HG03039 (cell line): ENCODE results near the gene PNPLA3.

Experiments
- ATAC-seq: cut with Tn5 transposase; IDR thresholded peaks from one replicate; pipeline ENCODE4 v1.9.1; 2021; ENCODE audit warnings: mild to moderate bottlenecking, moderate library complexity; ENCODE audit not compliant: unreplicated experiment

PNPLA3 gene

DNA sequence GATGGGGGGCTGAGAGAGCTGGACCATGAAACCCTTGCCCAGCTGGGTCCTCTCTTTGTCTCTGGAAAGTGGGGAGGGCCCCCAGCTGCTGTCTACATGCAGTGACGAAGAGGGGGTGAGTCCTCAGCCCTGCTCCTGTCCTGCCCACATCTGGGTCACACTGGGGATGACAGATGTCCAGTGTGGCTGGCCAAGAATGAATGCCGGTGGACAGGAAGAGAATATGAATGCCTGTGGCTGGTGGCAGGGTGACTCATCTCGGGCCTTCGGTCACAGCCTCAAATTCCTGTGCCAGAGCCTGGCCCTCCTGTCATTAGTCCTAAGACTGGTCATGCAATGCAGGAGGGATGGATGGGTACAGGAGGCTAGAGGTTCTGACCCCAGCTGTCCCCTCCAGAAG, 2.2 kb upstream of the PNPLA3 start:
- no peak for ATAC-seq

DNA sequence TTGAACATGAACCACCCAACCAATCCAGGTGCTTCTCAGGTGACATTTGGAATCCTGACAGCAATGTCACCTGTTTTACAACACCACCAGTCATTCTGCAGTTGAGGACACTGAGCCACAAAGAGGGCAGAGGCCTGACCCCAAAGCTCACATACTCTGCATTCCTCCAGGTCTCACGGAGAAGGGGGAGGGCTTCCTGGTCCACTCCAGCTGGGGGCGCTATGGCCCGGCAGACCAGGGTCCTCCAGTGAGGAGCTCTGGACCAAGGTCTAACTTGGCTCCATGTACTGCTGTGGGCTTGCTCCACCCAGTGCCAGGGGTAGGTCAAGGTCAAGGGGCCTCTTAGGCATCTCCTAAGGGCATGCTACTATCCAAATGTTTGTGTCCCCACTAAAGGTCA, 1.5 kb upstream of the PNPLA3 start:
- ATAC-seq: no peak

DNA sequence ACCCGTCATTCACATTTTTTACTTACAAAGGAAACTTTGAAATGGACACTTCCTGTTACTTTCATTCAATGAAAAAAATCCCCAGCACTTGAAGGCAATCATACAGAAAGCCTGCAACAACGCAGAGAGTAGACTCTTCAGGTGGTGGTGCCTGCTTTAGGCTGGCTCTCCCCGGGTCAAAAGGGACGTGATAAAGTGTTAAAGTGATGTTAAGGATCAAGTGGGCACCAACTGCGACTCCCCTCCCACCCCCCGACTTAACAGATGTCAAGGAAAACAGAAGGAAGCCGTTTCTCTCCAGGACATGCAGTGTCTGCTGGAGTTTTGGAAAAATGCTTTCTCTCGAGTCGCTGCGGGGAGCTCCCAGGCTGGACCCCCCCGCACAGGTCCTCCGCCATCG, 414 bp upstream of the PNPLA3 start:
- ATAC-seq: no peak

DNA sequence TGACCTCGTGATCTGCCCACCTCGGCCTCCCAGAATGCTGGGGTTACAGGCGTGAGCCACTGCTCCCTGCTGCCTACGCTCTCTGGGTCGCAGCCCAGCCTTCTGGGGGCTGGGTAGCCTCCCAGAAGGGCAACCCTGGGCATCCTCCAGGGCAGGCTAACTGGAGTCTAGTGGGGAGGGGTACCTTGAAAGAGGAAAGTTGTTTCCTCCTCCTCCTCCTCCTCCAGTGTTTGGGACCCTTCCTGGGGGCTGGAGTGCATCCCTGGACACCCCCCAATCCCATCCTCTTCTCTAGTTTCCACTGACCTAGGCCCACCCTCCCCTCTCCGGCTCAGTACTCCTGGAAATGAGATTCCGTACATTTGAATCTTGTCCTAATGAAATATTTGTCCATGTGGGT, 1.3 kb downstream of the PNPLA3 start:
- ATAC-seq: no peak

DNA sequence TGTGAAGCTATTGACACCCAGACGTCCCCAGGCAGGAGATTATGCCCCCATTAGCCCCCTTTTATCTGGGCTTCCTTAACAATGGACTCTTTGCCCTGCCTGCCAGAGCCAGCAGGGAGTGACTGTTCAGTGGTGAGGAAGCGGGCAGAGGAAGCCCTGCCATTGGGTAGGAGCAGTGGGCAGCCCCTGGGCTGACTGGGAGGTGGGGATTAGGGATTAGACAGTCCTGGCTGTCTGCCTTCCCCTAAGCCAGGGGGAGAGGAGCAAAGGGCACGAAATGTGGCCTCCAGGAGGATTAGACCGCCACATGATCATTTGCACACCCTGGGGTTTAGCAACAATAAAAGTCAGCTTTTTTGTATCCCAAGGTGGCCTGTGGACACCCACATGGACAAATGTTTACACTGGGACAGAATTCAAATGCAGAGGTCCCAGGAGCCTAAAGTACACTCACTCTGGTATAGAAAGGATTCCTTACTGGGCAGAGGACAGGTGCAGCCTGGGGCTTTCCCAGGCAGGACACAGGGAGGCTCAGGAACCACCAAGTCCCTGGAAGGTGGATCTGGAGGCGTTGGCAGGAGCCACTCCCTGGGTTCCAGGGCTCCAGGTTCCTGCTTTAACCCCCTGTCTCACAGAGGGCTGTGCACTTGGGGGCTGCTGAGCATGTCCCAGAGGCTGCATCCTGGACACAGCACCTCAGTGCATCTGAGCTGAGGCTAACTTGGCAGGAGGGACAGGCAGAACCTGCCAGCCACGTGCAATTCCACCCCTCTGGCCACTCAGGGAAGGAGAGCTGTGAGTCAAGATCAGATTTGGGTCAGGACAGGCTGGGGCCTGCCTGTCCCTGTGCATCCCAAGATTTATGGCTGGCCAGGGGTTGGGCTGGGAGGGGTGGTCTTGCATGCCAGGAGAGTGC, 2.1 kb downstream of the PNPLA3 start:
- ATAC-seq: no peak

DNA sequence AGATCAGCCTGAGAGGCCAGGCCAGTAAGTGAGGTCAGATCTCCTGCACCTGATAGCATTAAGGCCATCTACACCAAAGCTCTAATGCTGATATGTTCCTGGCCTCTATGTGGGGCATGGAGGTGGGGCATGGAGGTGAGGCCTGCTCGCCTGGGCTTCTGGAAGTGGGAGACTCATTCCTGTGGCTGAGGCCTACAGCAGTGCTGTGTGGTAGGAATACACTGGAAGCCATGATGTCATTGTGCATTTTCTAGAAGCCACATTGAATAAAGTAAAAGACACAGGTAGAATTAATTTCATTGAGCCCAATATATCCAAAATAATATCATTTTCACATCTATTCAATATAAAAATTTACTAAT, 2.7 kb downstream of the PNPLA3 start:
- no peak for ATAC-seq

DNA sequence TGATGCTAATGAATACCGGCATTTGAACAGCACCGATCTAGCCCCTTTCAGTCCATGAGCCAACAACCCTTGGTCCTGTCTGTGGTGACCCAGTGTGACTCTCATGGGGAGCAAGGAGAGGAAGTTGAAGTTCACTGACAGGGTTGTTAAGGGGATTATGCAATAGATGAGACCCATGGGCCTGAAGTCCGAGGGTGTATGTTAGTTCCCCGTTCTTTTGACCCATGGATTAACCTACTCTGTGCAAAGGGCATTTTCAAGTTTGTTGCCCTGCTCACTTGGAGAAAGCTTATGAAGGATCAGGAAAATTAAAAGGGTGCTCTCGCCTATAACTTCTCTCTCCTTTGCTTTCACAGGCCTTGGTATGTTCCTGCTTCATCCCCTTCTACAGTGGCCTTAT, 4.9 kb downstream of the PNPLA3 start:
- no peak for ATAC-seq

DNA sequence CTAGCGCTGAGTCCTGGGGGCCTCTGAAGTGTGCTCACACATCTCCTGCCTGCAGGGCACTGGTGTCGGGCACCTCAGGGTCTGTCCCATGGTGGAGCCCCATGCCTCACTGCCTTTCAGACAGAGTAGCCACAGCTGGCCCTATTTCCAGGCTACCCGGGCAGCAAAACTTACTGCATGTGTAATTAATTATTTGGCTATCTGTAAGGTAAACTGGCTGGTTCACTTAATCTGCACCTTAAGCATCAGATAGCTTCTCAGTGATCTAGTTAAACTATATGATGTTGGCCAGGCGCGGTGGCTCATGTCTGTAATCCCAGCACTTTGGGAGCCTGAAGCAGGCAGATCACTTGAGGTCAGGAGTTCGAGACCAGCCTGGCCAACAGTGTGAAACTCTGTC, 5.3 kb downstream of the PNPLA3 start:
- no peak for ATAC-seq

DNA sequence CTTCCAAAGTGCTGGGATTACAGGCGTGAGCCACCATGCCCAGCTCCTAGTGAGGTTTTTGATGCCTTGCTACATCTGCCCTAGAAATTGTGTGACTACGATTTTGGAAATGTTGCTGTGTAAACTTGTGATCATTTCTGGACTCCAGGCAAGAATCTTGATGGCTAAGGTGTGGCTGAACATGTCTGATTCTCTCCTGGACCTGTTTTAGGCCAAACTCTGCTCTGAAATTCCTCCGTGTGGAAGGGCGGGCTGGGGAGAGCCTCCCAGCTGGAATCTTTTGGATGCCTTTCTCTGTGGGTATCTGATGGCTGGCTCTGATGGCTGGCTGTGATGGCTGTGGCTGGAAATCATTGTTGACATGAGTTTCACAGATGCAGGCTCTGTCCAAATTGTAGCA, 8.2 kb downstream of the PNPLA3 start:
- no peak for ATAC-seq

DNA sequence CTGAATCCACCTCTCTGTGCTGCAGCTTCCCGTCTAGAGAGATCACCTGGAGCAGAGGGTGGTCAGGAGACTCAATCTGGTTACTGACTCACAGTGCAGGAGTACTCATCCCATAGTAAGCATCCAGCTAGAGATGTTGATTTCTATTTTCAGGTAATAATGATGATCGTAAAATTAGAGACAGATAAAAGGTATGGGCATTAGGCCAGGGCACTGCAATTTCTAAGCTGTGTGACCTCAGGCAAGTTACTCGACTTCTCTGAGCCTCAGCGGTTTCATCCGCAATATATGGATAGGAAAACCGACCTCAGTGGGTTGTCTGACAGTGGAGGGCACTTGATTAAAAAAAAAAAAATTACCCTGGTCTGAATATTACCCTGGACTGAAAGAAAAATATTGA, 17.8 kb downstream of the PNPLA3 start:
- ATAC-seq: no peak

DNA sequence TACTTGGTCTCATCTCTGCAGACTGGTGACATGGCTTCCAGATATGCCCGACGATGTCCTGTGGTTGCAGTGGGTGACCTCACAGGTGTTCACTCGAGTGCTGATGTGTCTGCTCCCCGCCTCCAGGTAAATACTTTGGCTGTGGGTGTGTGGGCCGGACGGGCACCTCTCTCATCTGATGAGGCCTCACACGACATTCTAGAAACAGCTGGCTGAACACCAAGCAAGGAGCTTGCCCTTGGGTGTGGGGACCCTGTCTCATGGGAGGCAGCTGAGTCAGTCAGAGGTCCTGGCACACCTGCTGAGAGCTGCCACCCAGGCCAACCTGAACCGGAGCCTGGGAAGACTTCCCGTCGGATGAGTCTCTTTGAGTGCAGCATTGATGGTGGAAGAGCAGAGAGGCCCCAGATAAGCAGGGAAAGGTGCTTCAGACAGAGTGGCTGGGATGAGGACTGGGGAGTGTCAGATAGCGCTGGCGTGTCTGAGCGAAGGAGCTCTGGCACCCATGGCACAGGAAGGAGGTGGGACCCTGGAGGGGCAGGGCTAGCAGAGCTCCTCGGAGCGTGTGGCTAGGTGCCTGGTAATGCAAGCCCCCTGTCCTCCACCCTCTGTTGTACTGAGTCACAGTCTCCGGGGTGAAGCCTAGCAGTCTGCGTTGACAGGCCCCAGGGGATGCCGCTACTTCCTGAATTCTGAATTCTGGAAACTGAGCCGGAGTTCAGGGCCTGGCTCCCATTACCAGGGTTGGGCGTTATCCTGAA, 21.2 kb downstream of the PNPLA3 start:
- no peak for ATAC-seq

DNA sequence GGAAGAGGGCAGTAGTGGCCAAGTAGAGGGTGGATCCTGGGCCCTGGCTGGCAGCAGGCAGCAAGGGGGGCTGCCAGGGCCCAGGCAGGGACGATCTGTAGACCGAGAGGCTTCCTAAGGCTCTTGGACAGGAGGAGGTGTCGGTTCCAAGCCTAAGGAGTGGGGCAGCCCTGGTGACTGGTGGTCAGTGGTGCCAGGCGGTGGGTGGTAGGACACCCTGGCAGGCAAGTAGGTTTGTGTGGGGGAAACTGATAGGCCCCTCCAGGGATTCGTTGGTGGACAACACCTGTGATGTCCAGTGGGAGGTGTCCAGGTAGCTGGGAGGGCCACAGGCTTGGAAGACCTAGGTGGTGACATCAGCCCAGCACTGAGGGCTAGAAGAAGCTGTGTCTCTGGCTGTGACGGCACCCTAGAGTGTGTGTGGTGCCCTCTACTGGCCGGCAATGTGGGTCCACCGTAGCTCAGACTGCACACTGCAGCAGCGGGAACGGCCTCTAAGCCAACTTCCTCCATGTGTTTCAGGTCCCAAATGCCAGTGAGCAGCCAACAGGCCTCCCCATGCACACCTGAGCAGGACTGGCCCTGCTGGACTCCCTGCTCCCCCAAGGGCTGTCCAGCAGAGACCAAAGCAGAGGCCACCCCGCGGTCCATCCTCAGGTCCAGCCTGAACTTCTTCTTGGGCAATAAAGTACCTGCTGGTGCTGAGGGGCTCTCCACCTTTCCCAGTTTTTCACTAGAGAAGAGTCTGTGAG, 22.2 kb downstream of the PNPLA3 start:
- no peak for ATAC-seq

DNA sequence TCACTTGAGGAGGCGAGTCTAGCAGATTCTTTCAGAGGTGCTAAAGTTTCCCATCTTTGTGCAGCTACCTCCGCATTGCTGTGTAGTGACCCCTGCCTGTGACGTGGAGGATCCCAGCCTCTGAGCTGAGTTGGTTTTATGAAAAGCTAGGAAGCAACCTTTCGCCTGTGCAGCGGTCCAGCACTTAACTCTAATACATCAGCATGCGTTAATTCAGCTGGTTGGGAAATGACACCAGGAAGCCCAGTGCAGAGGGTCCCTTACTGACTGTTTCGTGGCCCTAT, 22.7 kb downstream of the PNPLA3 start:
- no peak for ATAC-seq

DNA sequence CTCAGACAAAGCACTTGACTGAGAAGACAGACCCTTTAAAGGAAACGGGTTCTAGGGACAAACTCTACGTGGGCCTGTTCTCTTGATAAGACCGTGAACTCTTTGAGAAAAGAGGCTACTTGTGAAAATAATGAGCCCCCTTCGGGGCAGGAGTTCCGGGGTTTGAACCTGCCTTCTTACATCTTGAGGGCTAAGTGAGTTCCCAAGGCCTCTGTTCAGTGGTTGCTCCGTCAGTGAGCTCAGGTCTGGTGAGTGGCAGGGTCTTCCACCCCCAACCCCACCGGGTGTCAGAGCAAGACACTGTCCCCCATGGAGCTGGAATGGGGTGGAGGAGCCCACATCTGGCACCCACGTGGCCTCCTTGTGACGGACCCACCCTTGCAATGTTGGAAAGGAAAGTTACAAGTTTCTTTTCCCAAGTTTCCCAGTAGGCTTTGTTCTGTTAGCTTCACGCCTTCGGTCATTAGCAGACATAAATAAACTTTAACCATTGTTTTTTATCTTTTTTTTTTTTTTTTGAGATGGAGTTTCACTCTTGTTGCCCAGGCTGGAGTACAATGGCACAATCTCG, 25.3 kb downstream of the PNPLA3 start:
- ATAC-seq: no peak

DNA sequence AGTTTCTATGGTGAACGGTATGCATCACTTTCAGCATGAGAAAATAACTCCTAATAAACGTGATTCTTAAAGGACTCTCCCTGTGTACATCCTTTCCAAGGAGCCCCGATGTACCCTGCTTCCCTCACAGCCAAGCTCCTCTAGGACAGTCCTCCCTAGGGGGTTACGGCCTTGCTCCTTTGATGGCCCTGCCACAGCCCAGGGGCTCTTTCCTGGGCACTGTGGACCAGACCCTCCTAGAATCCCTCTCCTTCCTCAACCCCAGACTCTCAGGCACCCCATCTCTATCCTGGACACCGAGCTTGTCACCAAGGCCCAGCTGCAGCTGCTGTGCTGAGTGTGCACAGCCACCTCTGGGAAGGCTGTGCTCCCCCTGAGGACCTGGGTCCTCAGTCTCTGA, 27.8 kb downstream of the PNPLA3 start:
- no peak for ATAC-seq

DNA sequence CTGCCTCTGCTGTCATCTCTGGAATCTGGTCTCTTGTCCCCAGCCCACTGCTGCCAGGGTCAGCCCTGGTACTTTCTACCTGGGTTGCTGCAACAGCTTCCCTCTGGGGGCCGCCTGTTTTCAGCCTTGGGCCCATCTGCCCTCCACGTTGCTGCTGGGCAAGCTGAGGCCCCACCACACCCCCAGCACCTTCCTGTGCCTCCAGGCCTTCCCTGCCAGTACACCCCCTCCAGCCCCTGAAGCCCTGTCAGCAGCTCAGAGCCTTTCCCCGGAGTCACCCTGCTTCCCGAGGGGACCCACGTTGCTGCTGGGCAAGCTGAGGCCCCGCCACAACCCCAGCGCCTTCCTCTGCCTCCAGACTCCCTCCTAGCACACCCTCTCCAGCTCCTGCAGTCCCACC, 28.4 kb downstream of the PNPLA3 start:
- ATAC-seq: no peak

DNA sequence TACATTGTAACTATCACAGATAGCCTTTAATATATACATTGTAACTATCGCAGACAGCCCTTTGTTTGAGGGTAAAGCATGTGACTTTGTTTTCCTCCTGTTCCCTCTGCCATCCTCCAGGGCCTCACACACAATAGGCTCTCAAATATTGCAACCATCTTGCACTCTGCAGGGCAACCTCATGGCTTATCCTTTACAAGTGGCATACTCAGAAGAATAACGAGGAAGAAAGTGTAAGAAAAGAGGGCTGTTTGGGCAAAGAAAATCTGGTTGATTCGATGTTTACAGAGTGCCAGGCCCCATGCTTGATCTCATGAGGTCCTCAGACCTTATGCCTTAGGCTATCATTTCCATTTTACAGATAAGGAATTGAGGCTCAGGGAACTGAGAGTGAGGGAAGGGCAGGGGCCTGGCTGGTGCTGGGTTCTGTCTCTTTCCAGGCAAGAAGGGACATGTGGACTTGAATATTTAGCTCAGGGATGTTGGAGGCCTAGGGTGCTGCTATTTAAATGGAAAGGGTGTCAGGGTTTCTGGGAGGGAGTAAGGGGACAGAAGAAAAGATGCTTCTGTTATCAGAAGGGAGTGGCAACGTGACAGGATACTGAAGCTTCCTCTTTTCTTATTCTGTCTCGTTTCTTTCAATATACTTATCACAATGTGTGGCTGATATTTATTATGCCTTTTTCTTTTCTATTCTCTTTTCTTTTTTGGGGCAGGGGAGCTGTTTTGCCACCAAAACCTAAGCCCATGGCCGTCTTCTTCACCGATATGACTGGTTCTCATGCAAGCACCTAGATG, 30.6 kb downstream of the PNPLA3 start:
- ATAC-seq: no peak

DNA sequence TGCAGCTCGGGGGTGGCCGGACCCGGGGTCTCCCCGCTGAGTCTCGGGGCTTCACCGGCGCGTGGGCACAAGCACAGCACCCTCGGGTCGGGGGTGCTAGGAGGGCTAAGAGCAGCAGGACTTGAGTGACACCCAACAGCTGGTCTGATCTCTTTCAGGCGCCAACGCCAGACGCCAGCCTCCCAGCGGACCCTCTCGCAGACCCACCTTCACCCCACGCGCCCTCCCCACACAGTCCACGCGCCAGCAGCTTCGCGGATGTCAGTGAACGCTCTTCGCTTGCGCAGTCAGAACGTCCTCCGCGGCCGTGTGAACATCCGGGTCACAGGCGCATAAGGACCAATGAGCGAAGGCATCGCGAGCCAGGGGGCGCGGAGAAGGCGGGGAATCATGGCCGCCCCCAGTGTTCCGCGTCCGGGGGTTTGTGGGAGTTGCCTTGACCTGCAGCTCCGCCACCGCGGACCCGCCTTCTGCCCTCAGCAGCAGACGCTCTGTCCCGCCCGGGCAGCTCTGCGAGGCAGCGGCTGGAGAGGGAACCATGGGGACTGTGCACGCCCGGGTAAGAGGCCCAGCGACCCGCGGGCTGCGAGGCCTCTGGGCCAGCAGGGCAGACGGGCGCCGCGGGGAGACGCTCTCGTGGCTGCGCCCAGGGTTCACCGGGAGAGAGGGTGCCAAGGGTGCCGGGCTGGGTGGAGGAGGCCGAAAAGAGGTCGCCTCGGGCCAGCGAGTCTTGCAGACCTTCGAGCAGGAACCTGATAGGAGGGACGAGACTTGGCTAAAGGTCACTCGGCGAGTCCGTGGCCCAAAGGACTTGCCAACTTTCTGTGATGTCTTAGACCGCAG, 31.7 kb downstream of the PNPLA3 start, which contains the start of gene SAMM50:
Gene SAMM50, plus strand, starts transcription at position 403 of the 843 bp plus-strand sequence. Its CDS starts 136 bp downstream, at position 539.
- ATAC-seq: peak; percentile 86

DNA sequence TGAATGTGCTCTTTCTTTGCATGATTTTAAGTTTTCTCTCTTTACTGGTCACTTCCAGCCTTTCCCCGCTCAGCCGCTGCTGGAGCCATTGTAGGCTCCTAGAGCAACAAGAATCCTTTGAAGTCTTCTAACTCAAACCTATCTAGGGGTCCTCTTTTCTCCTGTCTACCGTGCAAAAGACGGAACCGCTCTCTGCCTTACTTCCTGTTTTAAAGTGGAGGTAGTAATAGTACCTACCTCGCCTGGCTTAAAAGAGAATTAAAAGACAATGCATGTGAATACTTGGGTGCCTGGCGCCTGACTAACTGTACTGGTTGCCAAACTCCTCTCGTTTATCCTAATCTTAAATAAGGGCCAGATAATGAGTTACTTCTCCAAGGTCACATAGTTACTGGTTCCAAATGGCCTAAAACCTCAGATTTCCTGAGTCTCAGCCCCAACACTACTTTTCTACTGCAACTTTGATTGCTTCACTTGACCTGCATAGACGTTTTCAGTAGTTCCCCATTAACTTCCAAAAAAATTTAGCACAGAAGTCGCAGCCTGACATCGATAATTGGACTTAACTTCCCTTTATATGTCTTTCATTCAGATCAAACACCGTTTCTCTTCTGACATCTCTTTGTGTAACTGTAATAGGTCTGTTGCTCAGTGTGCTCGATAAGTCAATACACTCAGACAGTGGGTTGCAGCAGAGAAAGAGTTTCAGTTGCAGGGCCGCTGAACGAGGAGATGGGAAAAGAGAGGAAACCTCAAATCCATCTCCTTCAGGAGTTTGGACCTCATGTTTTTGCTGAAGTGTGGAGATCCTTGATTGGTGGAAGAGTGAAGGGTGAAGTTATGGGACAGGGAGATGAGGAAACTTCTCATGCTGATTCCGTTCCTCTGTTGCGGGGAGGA, 32.5 kb downstream of the PNPLA3 start:
- ATAC-seq: no peak
